Lower lobe of right lung (tissue), 2 donors: ENCODE results near the gene CCDC144A. TPM values are rescaled to one million over a fixed set of nuclear protein-coding genes. Genes with fewer than 3 reads are reported as not detected.
"Not testable (repeated sequence)": the region's sequence is repeated elsewhere in the genome, so short reads cannot be mapped to it uniquely, and the experiment has no call there.

Experiments
- ATAC-seq, 2 donors: fragments of 200-7000 bp; cut with Tn5 transposase; one replicate each; pipeline ENCODE4 v1.9.1; 2020 to 2022; ENCODE audit warnings: mild to moderate bottlenecking in 2 of 2, moderate library complexity in 2 of 2
- DNase-seq: peaks from one replicate; pipeline ENCODE4 v3.0.0-alpha.2; 2020
- H3K27ac ChIP-seq: fragments of 200-600 bp; one replicate; pipeline ENCODE4 v1.8.0; 2022
- H3K27me3 ChIP-seq: fragments of 200-600 bp; one replicate; pipeline ENCODE4 v1.8.0; 2022; ENCODE audit warnings: low read depth
- H3K36me3 ChIP-seq: fragments of 200-600 bp; one replicate; pipeline ENCODE4 v1.8.0; 2022; ENCODE audit warnings: mild to moderate bottlenecking
- H3K4me1 ChIP-seq: fragments of 200-600 bp; one replicate; pipeline ENCODE4 v1.8.0; 2022
- H3K4me3 ChIP-seq: fragments of 200-600 bp; one replicate; pipeline ENCODE4 v1.8.0; 2022; ENCODE audit warnings: mild to moderate bottlenecking
- H3K9me3 ChIP-seq: fragments of 200-600 bp; one replicate; pipeline ENCODE4 v1.8.0; 2022
- intact Hi-C: fragments of 100-400 bp; cut with DNase I; formaldehyde crosslinking; loops from one replicate; pipeline ENCODE4 v1.11.0; 2022
- long read RNA-seq: library from polyadenylated mRNA; unstranded; transcript quantifications from one replicate; pipeline ENCODE4 v2.0.0, GENCODE V29; 2021
- total RNA-seq: library from RNA; stranded (reverse); fragmentation: NEBNext Ultra II Directional; extraction: Animal tissue kit (Norgen Biotek cat#: 25700); gene quantifications from one replicate; pipeline ENCODE4 v1.2.1, GENCODE V29; 2021
- TF ChIP-seq, protein P1 (sequence below): fragments of 200-600 bp; IDR thresholded peaks from one replicate; pipeline ENCODE4 v1.8.0; 2022; ENCODE audit warnings: antibody characterized with exemption, mild to moderate bottlenecking
- donor health status: DM: no; HTN: yes; CAD: no; lungs with severe emphysema.

CCDC144A gene
- 14.1 TPM for total RNA-seq
- long read RNA-seq, partial matches to known transcripts = 3 of 7 reads
- long read RNA-seq, other reads (novel, unspliced or antisense) = 4 of 7 reads

DNA sequence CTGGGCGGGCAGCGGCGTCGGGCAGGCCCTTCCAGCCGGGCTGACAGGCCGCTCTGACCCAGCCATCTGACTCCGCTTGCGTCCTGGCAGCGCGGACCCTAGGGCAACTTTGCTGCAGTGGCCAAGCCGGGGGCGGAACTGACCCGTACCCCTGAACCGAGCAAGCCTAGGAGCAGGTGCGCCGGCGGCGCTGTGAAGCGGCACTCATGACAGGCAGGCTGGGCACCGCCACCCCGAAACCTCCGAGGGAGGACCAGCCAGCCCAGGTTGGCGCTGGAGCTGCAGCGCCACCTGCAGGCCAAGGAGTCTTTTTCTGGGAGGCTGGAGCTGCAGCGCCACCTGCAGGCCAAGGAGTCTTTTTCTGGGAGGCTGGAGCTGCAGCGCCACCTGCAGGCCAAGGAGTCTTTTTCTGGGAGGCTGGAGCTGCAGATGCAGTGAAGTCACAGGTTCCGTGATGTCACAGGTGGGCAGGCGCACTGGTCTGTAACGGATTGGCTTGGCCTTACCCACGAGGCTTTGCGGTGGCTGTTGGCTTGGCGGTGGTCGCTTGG, at the start of gene CCDC144A:
TSS of gene CCDC144A (plus strand) at position 511 of the 551 bp plus-strand sequence. CDS start 160 bp downstream, outside the sequence.
- peak; percentile 72 for DNase-seq
- TF ChIP-seq, protein P1, sequence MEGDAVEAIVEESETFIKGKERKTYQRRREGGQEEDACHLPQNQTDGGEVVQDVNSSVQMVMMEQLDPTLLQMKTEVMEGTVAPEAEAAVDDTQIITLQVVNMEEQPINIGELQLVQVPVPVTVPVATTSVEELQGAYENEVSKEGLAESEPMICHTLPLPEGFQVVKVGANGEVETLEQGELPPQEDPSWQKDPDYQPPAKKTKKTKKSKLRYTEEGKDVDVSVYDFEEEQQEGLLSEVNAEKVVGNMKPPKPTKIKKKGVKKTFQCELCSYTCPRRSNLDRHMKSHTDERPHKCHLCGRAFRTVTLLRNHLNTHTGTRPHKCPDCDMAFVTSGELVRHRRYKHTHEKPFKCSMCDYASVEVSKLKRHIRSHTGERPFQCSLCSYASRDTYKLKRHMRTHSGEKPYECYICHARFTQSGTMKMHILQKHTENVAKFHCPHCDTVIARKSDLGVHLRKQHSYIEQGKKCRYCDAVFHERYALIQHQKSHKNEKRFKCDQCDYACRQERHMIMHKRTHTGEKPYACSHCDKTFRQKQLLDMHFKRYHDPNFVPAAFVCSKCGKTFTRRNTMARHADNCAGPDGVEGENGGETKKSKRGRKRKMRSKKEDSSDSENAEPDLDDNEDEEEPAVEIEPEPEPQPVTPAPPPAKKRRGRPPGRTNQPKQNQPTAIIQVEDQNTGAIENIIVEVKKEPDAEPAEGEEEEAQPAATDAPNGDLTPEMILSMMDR = peak; percentile 70
- H3K4me3 ChIP-seq = not testable (repeated sequence)

GRCh38 chr17:16649585-16649984, 40.5 kb upstream of the CCDC144A start:
- TF ChIP-seq, protein P1 = no peak
- Histone ChIP-seq H3K36me3 (no peaks in the 10 kb centered on the region), H3K4me1 (peaks cover 16% of the 10 kb centered on the region), H3K9me3 (no peaks in the 10 kb centered on the region), H3K27ac (no peak overlapping the region), H3K4me3 (no peak overlapping the region), H3K27me3 (no peaks in the 10 kb centered on the region)
- ATAC-seq = no peak
- intact Hi-C loops = no loop called here
- DNase-seq = no peak

More for the DNA sequence above, at the start of gene CCDC144A:
- H3K27me3 ChIP-seq, intact Hi-C loops, H3K36me3 ChIP-seq, H3K4me1 ChIP-seq, H3K27ac ChIP-seq, H3K9me3 ChIP-seq: not testable (repeated sequence)
- peak; percentile 75 for ATAC-seq

GRCh38 chr17:16652252-16652651, 37.8 kb upstream of the CCDC144A start:
- Histone ChIP-seq H3K4me1 (peaks cover 16% of the 10 kb centered on the region), H3K4me3 (no peak overlapping the region), H3K27ac (no peak overlapping the region), H3K27me3 (no peaks in the 10 kb centered on the region), H3K36me3 (no peaks in the 10 kb centered on the region), H3K9me3 (no peaks in the 10 kb centered on the region)
- TF ChIP-seq, protein P1 = no peak
- no peak for ATAC-seq
- DNase-seq = no peak
- intact Hi-C loops = no loop called here

DNA sequence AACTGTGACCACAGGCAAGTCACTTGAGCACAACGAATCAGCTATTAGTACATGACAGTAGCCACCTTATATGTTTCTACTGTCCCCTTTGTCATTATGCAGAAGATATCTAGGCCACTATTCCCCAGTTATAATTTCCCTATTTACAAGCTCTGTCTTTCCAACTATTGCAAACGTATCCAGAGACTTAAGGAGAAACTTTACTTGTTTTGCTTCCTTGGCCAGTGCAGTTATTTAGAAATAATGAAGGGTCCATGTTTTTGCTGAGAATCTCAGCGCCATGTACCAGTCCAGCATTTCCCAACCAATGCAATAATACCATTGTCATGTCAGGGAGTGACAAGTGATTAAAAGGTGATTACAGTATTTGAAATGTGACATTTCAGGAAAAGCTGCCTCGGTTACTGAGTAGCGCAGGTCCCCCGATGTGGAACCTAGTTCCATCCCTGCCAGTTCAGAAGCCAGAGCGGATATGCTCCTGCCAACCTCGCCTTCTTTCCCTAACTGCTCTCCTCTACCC, 37.1 kb upstream of the CCDC144A start:
- intact Hi-C loops = no loop called here
- DNase-seq (no peak), ATAC-seq (no peak)
- H3K4me1 ChIP-seq = peaks cover 16% of the 10 kb centered on the region
- no peaks in the 10 kb centered on the region for H3K27me3 ChIP-seq
- TF ChIP-seq, protein P1 = no peak
- no peaks in the 10 kb centered on the region for H3K9me3 ChIP-seq
- H3K36me3 ChIP-seq = no peaks in the 10 kb centered on the region
- peak overlapping the region; percentile 73 for H3K4me3 ChIP-seq
- peak overlapping the region; percentile 91 for H3K27ac ChIP-seq

DNA sequence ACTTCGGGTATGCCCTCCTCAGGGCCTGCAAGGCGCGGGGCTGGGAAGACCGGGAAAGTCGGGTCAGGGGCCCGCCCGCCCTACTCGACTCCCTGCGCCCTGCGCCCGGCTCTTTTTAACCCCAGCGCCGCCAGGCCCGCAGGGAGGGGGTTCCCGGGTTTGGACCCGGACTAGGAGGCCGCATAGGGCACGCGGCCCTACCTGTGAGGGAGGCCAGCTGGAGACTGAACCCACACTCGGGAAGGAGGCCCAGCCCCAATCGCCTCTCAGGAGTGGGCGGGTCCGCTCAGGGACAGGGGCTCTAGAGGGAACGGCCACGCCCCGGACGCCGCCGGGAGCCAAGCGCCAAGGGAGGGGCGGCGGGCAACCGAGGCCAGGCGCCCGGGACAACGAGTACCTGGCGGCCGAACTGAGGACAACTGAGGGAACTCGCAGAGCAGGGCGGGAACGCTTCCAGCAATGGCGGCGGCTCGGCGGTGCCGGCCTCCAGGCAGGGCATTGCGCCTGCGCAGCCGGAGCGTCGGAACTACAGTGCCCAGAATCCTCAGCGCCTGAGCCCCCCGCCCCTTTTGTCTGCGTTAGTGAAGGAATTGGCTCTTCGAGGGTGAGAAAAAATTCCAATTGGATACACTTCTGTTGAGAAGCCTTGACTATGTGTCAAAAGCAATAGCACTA, 36.5 kb upstream of the CCDC144A start, which contains the start of gene ZNF624:
TSS of gene ZNF624 (minus strand) at position 484 of the 675 bp plus-strand sequence.
- H3K27ac ChIP-seq = peak within 1 kb of the TSS; percentile 91
- H3K4me1 ChIP-seq = peaks cover 16% of the 10 kb centered on the region
- H3K36me3 ChIP-seq = no peaks in the 10 kb centered on the region
- ATAC-seq (peak; percentile 98 to 99), DNase-seq (peak; percentile 97)
- H3K27me3 ChIP-seq = no peaks in the 10 kb centered on the region
- no peaks in the 10 kb centered on the region for H3K9me3 ChIP-seq
- TF ChIP-seq, protein P1 = peak; percentile 9
- H3K4me3 ChIP-seq = peak within 1 kb of the TSS; percentile 73
- intact Hi-C loops = no loop called here
